ENCODE results near the gene SNRPD1.
"Not testable (repeated sequence)": the region's sequence is repeated elsewhere in the genome, so short reads cannot be mapped to it uniquely, and the experiment has no call there.

Gene SNRPD1

GRCh38 chr18:21636769-21637168, 24.7 kb downstream of the SNRPD1 start:
- DNase-seq (ENCODE audit: low read depth in 2 of 2), result no peak

- no peak for DNase-seq (ENCODE audit: low read depth in 2 of 2)
These were observed 26.7 kb downstream of the SNRPD1 start for GRCh38 chr18:21638822-21639221.

- not testable (repeated sequence) for DNase-seq (ENCODE audit: low read depth in 2 of 2)
These were observed 28.3 kb downstream of the SNRPD1 start for GRCh38 chr18:21640375-21640774.

- DNase-seq (ENCODE audit: low read depth in 2 of 2), result no peak
These were observed 38.2 kb downstream of the SNRPD1 start for GRCh38 chr18:21650311-21650710.

GRCh38 chr18:21652073-21652472, 40.0 kb downstream of the SNRPD1 start:
- DNase-seq (ENCODE audit: low read depth in 2 of 2), result no peak

GRCh38 chr18:21653361-21653760, 41.2 kb downstream of the SNRPD1 start:
- no peak for DNase-seq (ENCODE audit: low read depth in 2 of 2)

- no peak for DNase-seq (ENCODE audit: low read depth in 2 of 2)
These were observed 44.3 kb downstream of the SNRPD1 start for GRCh38 chr18:21656402-21656801.

- DNase-seq (ENCODE audit: low read depth in 2 of 2), result no peak
These were observed 48.0 kb downstream of the SNRPD1 start for GRCh38 chr18:21660078-21660477.

- DNase-seq (ENCODE audit: low read depth in 2 of 2), result no peak
These were observed 50.5 kb downstream of the SNRPD1 start for GRCh38 chr18:21662581-21662980.

GRCh38 chr18:21663578-21663977, 51.5 kb downstream of the SNRPD1 start:
- no peak for DNase-seq (ENCODE audit: low read depth in 2 of 2)

- no peak for DNase-seq (ENCODE audit: low read depth in 2 of 2)
These were observed 52.0 kb downstream of the SNRPD1 start for GRCh38 chr18:21664069-21664468.

GRCh38 chr18:21669736-21670285, 57.7 kb downstream of the SNRPD1 start:
- DNase-seq (ENCODE audit: low read depth in 2 of 2), result no peak

GRCh38 chr18:21672521-21673267, 60.6 kb downstream of the SNRPD1 start:
- DNase-seq (ENCODE audit: low read depth in 2 of 2), result no peak

GRCh38 chr18:21675354-21675753, 63.2 kb downstream of the SNRPD1 start:
- not testable (repeated sequence) for DNase-seq (ENCODE audit: low read depth in 2 of 2)

- DNase-seq (ENCODE audit: low read depth in 2 of 2), result no peak
These were observed 66.7 kb downstream of the SNRPD1 start for GRCh38 chr18:21678859-21679258.

GRCh38 chr18:21680161-21680560, 68.0 kb downstream of the SNRPD1 start:
- no peak for DNase-seq (ENCODE audit: low read depth in 2 of 2)

GRCh38 chr18:21682371-21683051, 70.4 kb downstream of the SNRPD1 start:
- DNase-seq (ENCODE audit: low read depth in 2 of 2), result no peak
